Hindlimb muscle (tissue), 1 donor: ENCODE results near the gene MTIF2. TPM values are rescaled to one million over a fixed set of nuclear protein-coding genes. Genes with fewer than 3 reads are reported as not detected.
"Not testable (repeated sequence)": the region's sequence is repeated elsewhere in the genome, so short reads cannot be mapped to it uniquely, and the experiment has no call there.

Experiments used
- DNase-seq: peaks from one replicate; pipeline ENCODE4 v3.0.0-alpha.2; 2013
- polyA plus RNA-seq: library from polyadenylated mRNA; unstranded; fragments of 120-200 nt; gene quantifications from one replicate; pipeline ENCODE4 v1.2.1, GENCODE V29; 2013; ENCODE audit not compliant: insufficient read length

MTIF2 gene
- polyA plus RNA-seq, 1 donor = 21.2 TPM

- DNase-seq = no peak
Measured at GRCh38 chr2:55196526-55196925, 72.5 kb downstream of the MTIF2 start.

GRCh38 chr2:55191888-55192287, 77.1 kb downstream of the MTIF2 start:
- not testable (repeated sequence) for DNase-seq

GRCh38 chr2:55186837-55187236, 82.2 kb downstream of the MTIF2 start:
- DNase-seq = not testable (repeated sequence)

Other genes starting within 250 kb of the MTIF2 start
- gene RTN4, start 218.8 kb downstream of the MTIF2 start, polyA plus RNA-seq = 796 TPM
- 15.4 TPM for gene CLHC1, start 36.9 kb downstream of the MTIF2 start, polyA plus RNA-seq
- 1,898 TPM for gene RPS27A, start 36.5 kb downstream of the MTIF2 start, polyA plus RNA-seq
- 50.7 TPM for gene CCDC88A, start 150.6 kb upstream of the MTIF2 start, polyA plus RNA-seq